Testis (tissue), 2 donors: ENCODE measurements around the gene ZNF420.

Experiments
- POLR2A ChIP-seq: fragments of 450-650 bp; IDR thresholded peaks from one replicate; pipeline ENCODE4 v1.6.1; 2017; ENCODE audit warnings: antibody characterized with exemption, mild to moderate bottlenecking, moderate library complexity
- TF ChIP-seq, protein P1 (sequence below), 3 experiments: fragments of 450-650 bp in 2 of 3; fragments of 200-600 bp in 1 of 3; sonication (generic) in 1 of 3; IDR thresholded peaks; one replicate each; pipeline ENCODE4 v1.5.1; 2016 to 2019; ENCODE audit warnings: antibody characterized with exemption in 3 of 3, mild to moderate bottlenecking in 2 of 3, moderate library complexity in 1 of 3

DNA sequence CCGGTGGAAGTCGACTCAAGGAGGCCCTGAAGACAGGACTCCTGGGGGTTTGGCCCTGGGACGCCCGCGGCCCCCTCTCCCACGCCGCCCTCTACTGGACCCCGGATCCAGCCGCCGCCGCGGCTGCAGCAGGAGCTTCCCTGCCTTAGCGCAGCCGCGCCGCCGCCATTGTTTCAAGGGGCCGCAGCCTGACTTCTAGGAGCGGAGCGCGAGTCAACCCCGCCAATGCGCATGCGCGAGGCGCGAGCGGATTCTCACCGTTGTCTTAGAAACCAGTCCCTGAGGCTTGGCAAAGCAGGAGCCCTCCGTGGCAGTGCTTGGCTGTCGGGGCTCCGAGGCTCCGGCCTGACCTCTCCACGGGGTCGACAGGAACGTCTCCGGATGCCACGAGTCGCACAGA, 19.1 kb upstream of the ZNF420 start:
- no peak for TF ChIP-seq POLR2A
- TF ChIP-seq, protein P1, sequence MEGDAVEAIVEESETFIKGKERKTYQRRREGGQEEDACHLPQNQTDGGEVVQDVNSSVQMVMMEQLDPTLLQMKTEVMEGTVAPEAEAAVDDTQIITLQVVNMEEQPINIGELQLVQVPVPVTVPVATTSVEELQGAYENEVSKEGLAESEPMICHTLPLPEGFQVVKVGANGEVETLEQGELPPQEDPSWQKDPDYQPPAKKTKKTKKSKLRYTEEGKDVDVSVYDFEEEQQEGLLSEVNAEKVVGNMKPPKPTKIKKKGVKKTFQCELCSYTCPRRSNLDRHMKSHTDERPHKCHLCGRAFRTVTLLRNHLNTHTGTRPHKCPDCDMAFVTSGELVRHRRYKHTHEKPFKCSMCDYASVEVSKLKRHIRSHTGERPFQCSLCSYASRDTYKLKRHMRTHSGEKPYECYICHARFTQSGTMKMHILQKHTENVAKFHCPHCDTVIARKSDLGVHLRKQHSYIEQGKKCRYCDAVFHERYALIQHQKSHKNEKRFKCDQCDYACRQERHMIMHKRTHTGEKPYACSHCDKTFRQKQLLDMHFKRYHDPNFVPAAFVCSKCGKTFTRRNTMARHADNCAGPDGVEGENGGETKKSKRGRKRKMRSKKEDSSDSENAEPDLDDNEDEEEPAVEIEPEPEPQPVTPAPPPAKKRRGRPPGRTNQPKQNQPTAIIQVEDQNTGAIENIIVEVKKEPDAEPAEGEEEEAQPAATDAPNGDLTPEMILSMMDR (IDR thresholded peaks at IDR 0.05): no peak
